ENCODE measurements around the gene AGPAT2.

DNA sequence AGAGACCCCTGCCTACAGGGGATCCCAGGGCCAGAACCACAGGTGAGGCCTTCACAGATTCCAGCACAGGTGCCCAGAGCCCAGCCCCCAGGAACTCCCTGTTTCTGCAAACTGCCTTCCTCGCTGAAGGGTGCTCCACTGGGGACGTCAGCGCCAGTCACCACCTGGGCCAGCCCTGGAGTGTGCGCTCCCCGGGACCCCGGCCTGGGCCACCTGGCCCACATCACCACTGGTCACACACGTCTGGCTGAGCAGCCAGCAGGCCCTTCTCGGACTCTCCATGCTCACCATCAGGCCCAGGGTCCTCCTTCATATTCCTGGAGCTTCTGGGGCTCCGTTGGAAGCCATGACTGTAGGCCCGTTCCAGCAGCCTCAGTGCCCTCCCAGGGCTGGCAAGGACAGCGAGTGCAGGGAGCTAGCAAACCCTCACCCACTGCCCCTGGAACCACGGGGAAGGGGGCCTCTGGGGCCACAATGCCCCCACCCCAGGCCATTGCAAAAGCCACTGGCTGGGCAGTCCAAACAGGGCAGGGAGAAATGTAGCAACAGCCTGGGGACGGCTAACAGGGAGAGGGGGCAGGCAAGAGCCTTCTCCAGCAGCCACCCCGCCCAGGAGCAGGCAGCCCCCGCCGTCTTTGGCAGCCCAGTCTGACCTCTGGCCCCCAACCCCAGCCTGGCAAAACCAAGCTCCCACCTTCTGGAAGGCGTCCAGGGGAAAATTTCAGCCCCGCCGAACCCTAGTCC is 1.3 kb downstream of the AGPAT2 start:
- TF ChIP-seq, protein P1, sequence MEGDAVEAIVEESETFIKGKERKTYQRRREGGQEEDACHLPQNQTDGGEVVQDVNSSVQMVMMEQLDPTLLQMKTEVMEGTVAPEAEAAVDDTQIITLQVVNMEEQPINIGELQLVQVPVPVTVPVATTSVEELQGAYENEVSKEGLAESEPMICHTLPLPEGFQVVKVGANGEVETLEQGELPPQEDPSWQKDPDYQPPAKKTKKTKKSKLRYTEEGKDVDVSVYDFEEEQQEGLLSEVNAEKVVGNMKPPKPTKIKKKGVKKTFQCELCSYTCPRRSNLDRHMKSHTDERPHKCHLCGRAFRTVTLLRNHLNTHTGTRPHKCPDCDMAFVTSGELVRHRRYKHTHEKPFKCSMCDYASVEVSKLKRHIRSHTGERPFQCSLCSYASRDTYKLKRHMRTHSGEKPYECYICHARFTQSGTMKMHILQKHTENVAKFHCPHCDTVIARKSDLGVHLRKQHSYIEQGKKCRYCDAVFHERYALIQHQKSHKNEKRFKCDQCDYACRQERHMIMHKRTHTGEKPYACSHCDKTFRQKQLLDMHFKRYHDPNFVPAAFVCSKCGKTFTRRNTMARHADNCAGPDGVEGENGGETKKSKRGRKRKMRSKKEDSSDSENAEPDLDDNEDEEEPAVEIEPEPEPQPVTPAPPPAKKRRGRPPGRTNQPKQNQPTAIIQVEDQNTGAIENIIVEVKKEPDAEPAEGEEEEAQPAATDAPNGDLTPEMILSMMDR (conservative IDR thresholded peaks at IDR 0.05; ENCODE audit: low read depth in 2 of 2), result no peak
- no peak for TF ChIP-seq EZH2 (IDR thresholded peaks at IDR 0.05; ENCODE audit: low read depth, unreplicated experiment)
- TF ChIP-seq, protein P2, sequence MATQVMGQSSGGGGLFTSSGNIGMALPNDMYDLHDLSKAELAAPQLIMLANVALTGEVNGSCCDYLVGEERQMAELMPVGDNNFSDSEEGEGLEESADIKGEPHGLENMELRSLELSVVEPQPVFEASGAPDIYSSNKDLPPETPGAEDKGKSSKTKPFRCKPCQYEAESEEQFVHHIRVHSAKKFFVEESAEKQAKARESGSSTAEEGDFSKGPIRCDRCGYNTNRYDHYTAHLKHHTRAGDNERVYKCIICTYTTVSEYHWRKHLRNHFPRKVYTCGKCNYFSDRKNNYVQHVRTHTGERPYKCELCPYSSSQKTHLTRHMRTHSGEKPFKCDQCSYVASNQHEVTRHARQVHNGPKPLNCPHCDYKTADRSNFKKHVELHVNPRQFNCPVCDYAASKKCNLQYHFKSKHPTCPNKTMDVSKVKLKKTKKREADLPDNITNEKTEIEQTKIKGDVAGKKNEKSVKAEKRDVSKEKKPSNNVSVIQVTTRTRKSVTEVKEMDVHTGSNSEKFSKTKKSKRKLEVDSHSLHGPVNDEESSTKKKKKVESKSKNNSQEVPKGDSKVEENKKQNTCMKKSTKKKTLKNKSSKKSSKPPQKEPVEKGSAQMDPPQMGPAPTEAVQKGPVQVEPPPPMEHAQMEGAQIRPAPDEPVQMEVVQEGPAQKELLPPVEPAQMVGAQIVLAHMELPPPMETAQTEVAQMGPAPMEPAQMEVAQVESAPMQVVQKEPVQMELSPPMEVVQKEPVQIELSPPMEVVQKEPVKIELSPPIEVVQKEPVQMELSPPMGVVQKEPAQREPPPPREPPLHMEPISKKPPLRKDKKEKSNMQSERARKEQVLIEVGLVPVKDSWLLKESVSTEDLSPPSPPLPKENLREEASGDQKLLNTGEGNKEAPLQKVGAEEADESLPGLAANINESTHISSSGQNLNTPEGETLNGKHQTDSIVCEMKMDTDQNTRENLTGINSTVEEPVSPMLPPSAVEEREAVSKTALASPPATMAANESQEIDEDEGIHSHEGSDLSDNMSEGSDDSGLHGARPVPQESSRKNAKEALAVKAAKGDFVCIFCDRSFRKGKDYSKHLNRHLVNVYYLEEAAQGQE (IDR thresholded peaks at IDR 0.05; ENCODE audit: unreplicated experiment), result no peak
- no peak for TF ChIP-seq POLR2AphosphoS5 (IDR thresholded peaks at IDR 0.05; ENCODE audit: low read depth)
- no peak for TF ChIP-seq EZH2phosphoT487 (IDR thresholded peaks at IDR 0.05; ENCODE audit: unreplicated experiment)
- TF ChIP-seq STAT1 (IDR thresholded peaks at IDR 0.05; ENCODE audit: unreplicated experiment), result no peak
- no peak for TF ChIP-seq CREB1 (CRISPR knock-in tag; IDR thresholded peaks at IDR 0.05; ENCODE audit: low read depth)
- no peak for TF ChIP-seq JUNB (IDR thresholded peaks at IDR 0.05; ENCODE audit: unreplicated experiment)
- no peak for TF ChIP-seq NANOG (IDR thresholded peaks at IDR 0.05; ENCODE audit: borderline replicate concordance)
- no peak for TF ChIP-seq ZNF462 (CRISPR knock-in tag; IDR thresholded peaks at IDR 0.05)
- TF ChIP-seq ZNF114 (CRISPR knock-in tag; IDR thresholded peaks at IDR 0.05), result no peak
- TF ChIP-seq, protein P3, sequence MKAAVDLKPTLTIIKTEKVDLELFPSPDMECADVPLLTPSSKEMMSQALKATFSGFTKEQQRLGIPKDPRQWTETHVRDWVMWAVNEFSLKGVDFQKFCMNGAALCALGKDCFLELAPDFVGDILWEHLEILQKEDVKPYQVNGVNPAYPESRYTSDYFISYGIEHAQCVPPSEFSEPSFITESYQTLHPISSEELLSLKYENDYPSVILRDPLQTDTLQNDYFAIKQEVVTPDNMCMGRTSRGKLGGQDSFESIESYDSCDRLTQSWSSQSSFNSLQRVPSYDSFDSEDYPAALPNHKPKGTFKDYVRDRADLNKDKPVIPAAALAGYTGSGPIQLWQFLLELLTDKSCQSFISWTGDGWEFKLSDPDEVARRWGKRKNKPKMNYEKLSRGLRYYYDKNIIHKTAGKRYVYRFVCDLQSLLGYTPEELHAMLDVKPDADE (IDR thresholded peaks at IDR 0.05), result no peak
- no peak for TF ChIP-seq ZNF331 (CRISPR knock-in tag; IDR thresholded peaks at IDR 0.05; ENCODE audit: low read depth)
